Measurements from ENCODE around the gene SLC5A1. TPM values are rescaled to one million over a fixed set of nuclear protein-coding genes. Genes with fewer than 3 reads are reported as not detected.
A peak's percentile ranks its signal among the peaks of the same experiment; 100 is the strongest.

SLC5A1 gene
- polyA plus RNA-seq, 1 donor from 2014 or later = not detected

DNA sequence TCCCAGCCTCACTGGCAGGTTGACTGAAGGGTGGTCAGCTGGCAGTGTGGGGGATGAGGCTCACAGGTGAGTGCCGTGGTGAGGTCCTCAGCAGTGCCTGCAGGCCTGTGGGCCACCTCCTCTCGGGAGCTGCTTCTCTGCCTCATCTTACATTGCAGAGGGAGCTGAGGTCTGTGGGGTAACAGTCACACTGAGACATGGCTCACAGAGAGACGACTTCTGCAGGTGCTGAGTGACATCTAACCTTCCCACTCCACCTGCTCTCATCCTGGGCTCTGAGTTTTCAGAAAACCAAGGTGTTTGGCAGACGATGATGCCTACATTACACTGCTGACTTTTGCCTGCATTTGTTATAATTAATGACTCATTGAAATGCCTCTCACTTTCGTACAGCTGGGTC is 8.8 kb upstream of the SLC5A1 start:
- H3K27me3 Mint-ChIP-seq = peaks cover 2% of the 10 kb centered on the region
- no peaks in the 10 kb centered on the region for H3K36me3 Mint-ChIP-seq
- H3K9me3 Mint-ChIP-seq = peaks cover 0 to 5% (median 2%) of the 10 kb centered on the region in 3 donors
- no peaks in the 10 kb centered on the region for H3K4me1 Mint-ChIP-seq
- H3K4me3 Mint-ChIP-seq = no peak overlapping the region
- H3K27ac Mint-ChIP-seq = no peak overlapping the region

- peaks cover 5% of the 10 kb centered on the region for H3K27me3 Mint-ChIP-seq
- H3K4me1 Mint-ChIP-seq = no peaks in the 10 kb centered on the region
- no peaks in the 10 kb centered on the region for H3K36me3 Mint-ChIP-seq
- no peak overlapping the region for H3K4me3 Mint-ChIP-seq
- no peak overlapping the region for H3K27ac Mint-ChIP-seq
- peaks cover 0 to 5% (median 2%) of the 10 kb centered on the region in 3 donors for H3K9me3 Mint-ChIP-seq
Measured at GRCh38 chr22:32037236-32037635, 5.8 kb upstream of the SLC5A1 start.

- H3K27me3 Mint-ChIP-seq = peaks cover 14% of the 10 kb centered on the region
- no peak overlapping the region for H3K27ac Mint-ChIP-seq
- peaks cover 3% of the 10 kb centered on the region for H3K36me3 Mint-ChIP-seq
- H3K4me3 Mint-ChIP-seq = no peak overlapping the region
- peaks cover 0 to 5% (median 2%) of the 10 kb centered on the region in 3 donors for H3K9me3 Mint-ChIP-seq
- peaks cover 0 to 1% (median 0%) of the 10 kb centered on the region in 3 donors for H3K4me1 Mint-ChIP-seq
Measured at GRCh38 chr22:32040324-32040904, 2.6 kb upstream of the SLC5A1 start.

DNA sequence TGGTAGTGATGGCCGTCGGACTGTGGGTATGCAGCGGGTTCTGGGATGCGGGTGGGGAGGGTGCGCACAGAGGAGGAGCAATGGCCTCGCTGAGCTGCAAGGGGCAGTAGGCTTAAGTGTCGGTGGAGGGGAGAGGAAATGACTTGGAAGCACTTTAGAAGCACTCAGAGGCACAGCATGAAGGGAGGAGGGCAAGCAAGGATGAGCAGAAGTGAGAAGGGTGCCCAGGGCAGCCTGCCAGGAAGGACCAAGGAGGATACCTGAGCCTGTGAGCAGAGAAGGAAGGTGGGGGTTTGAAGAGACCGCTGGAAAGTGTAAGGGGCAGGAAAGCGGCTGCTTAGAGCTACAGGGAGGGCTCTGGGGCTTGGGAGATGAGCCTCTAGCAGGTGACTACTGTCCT is 330 bp downstream of the SLC5A1 start:
- Mint-ChIP-seq H3K4me3 (no peak overlapping the region), H3K36me3 (peaks cover 3% of the 10 kb centered on the region), H3K4me1 (peaks cover 0 to 1% (median 0%) of the 10 kb centered on the region in 3 donors), H3K27ac (peak overlapping the region in 1 of 3 donors; percentile 38), H3K27me3 (peaks cover 20% of the 10 kb centered on the region), H3K9me3 (peaks cover 0 to 2% (median 0%) of the 10 kb centered on the region in 3 donors)

DNA sequence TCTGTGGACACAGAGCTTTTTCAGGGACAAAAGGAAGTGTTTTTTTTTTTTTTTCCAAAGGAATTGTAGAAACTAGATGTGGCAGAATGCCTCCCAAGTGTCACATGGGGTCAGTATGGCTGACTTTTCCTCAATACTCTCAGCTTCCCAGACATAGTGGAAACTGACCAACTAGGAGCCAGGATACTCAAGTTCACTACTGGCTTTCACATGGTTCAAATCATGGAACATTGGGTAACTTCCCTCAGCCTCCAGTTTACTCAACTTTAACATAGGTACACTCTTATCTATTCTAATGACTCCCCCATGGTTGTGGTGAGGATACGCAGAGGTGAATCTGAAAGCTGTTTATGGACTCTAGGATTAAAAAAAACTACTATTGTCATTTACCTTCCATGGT is 1.4 kb downstream of the SLC5A1 start:
- Mint-ChIP-seq H3K4me3 (no peak overlapping the region), H3K27ac (no peak overlapping the region), H3K36me3 (peaks cover 3% of the 10 kb centered on the region), H3K9me3 (no peaks in the 10 kb centered on the region), H3K27me3 (peaks cover 23% of the 10 kb centered on the region), H3K4me1 (peaks cover 0 to 1% (median 0%) of the 10 kb centered on the region in 3 donors)

DNA sequence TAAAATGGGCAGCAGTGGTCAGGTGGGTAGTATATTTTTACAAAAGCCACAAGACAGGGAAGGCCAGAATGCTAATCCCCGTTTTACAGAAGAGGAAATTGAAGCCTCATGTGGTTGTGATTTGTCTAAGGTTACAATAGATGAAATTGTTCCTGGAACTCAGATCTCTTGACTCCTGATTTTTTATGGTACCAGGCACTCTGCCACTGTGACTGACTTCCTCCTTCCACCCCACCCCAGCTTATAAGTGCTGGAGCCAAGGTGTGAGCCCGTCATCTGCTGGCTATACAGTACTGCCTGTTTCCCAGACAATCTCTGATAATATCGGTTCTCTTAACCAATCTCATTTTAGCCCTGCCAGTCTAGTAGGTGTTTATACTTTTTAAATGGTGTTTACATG is 1.9 kb downstream of the SLC5A1 start:
- Mint-ChIP-seq H3K36me3 (peaks cover 3% of the 10 kb centered on the region), H3K27ac (no peak overlapping the region), H3K9me3 (no peaks in the 10 kb centered on the region), H3K27me3 (peaks cover 25% of the 10 kb centered on the region), H3K4me1 (peaks cover 0 to 1% (median 0%) of the 10 kb centered on the region in 3 donors), H3K4me3 (no peak overlapping the region)

DNA sequence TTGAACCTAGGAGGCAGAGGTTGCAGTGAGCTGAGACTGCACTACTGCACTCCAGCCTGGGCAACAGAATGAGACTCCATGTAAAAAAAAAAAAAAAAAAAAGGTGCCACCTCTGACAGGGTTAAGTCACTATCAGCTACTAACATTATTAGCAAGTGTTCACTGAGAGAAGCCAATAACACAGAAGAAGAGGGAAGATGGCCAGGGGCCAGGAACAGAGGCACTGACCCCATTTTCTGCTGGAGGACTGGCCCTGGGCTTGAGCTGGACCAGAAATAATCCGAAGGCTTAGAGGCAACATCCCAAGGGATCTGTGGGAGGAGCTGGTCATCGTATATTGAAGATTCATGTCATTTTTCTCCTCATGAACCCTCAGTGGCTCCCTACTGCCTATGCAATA is 5.0 kb downstream of the SLC5A1 start:
- no peak overlapping the region for H3K4me3 Mint-ChIP-seq
- peaks cover 0 to 1% (median 0%) of the 10 kb centered on the region in 3 donors for H3K4me1 Mint-ChIP-seq
- H3K9me3 Mint-ChIP-seq = peaks cover 0 to 3% (median 0%) of the 10 kb centered on the region in 3 donors
- H3K27me3 Mint-ChIP-seq = peaks cover 24% of the 10 kb centered on the region
- no peak overlapping the region for H3K27ac Mint-ChIP-seq
- peaks cover 3% of the 10 kb centered on the region for H3K36me3 Mint-ChIP-seq

GRCh38 chr22:32050678-32051515 is 7.8 kb downstream of the SLC5A1 start:
- Mint-ChIP-seq H3K4me1 (no peaks in the 10 kb centered on the region), H3K9me3 (peaks cover 0 to 3% (median 0%) of the 10 kb centered on the region in 3 donors), H3K4me3 (no peak overlapping the region), H3K36me3 (no peaks in the 10 kb centered on the region), H3K27me3 (peaks cover 16% of the 10 kb centered on the region), H3K27ac (no peak overlapping the region)

- Mint-ChIP-seq H3K4me3 (no peak overlapping the region), H3K36me3 (no peaks in the 10 kb centered on the region), H3K27ac (no peak overlapping the region), H3K4me1 (no peaks in the 10 kb centered on the region), H3K9me3 (peaks cover 0 to 3% (median 0%) of the 10 kb centered on the region in 3 donors), H3K27me3 (peaks cover 14% of the 10 kb centered on the region)
Measured at GRCh38 chr22:32052244-32052643, 9.2 kb downstream of the SLC5A1 start.

- Mint-ChIP-seq H3K27me3 (peaks cover 9% of the 10 kb centered on the region), H3K36me3 (no peaks in the 10 kb centered on the region), H3K27ac (no peak overlapping the region), H3K9me3 (peaks cover 0 to 3% (median 0%) of the 10 kb centered on the region in 3 donors), H3K4me3 (no peak overlapping the region), H3K4me1 (no peaks in the 10 kb centered on the region)
Measured at GRCh38 chr22:32052936-32053791, 10.1 kb downstream of the SLC5A1 start.

GRCh38 chr22:32055069-32055468 is 12.0 kb downstream of the SLC5A1 start:
- Mint-ChIP-seq H3K9me3 (peaks cover 0 to 3% (median 0%) of the 10 kb centered on the region in 3 donors), H3K4me3 (no peak overlapping the region), H3K27me3 (peaks cover 6% of the 10 kb centered on the region), H3K27ac (no peak overlapping the region), H3K36me3 (no peaks in the 10 kb centered on the region), H3K4me1 (no peaks in the 10 kb centered on the region)

DNA sequence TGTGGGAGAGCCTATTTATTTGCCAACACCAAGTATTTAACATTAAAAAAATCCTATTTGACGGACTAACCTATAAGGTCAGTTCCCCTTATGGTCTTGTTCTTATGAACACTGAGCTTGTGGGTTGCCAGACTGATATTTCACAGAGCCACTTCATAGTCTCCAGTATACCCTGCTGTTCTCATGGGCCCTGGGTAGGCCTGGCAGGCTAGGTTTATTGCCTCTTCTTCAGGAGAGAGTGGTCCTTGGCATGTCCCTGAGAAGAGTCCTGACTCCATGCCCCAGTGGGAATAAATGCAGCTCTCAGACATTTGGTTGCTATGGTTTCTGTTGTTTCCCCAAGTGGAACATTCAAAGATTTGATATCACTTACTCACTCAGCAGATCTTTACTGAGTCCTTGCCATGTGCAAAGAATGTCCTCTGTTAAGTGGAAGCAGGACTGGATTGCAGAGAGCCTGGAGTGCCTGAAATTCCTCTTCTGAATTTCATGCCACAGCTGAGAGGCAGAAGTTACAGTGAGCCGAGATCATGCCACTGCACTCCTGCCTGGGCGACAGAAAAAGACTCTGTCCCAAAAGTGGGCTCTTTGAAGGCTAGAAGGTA is 15.7 kb downstream of the SLC5A1 start:
- no peak overlapping the region for H3K27ac Mint-ChIP-seq
- H3K27me3 Mint-ChIP-seq = peaks cover 8% of the 10 kb centered on the region
- H3K36me3 Mint-ChIP-seq = no peaks in the 10 kb centered on the region
- peaks cover 1 to 4% (median 3%) of the 10 kb centered on the region in 3 donors for H3K9me3 Mint-ChIP-seq
- H3K4me3 Mint-ChIP-seq = no peak overlapping the region
- H3K4me1 Mint-ChIP-seq = no peaks in the 10 kb centered on the region

GRCh38 chr22:32059426-32059825 is 16.4 kb downstream of the SLC5A1 start:
- Mint-ChIP-seq H3K4me3 (no peak overlapping the region), H3K36me3 (no peaks in the 10 kb centered on the region), H3K4me1 (no peaks in the 10 kb centered on the region), H3K27me3 (peaks cover 8% of the 10 kb centered on the region), H3K27ac (no peak overlapping the region), H3K9me3 (peaks cover 1 to 4% (median 3%) of the 10 kb centered on the region in 3 donors)

- Mint-ChIP-seq H3K27me3 (peaks cover 11% of the 10 kb centered on the region), H3K4me1 (no peaks in the 10 kb centered on the region), H3K36me3 (no peaks in the 10 kb centered on the region), H3K9me3 (peaks cover 1 to 4% (median 3%) of the 10 kb centered on the region in 3 donors), H3K27ac (no peak overlapping the region), H3K4me3 (no peak overlapping the region)
Measured at GRCh38 chr22:32063701-32064100, 20.6 kb downstream of the SLC5A1 start.

Measured in IgD-negative memory B cell (primary cell).